Measurements from ENCODE around the gene SOS1.
A peak's percentile ranks its signal among the peaks of the same experiment; 100 is the strongest.

The SOS1 gene

GRCh38 chr2:38947241-38948239 lies 173.3 kb downstream of the SOS1 start (continued):
- peak; percentile 53 for TF ChIP-seq ZNF654 (tag by site-specific recombination; IDR thresholded peaks at IDR 0.05; ENCODE audit: low read depth)
- no peak for TF ChIP-seq ZNF398 (tag by site-specific recombination; IDR thresholded peaks at IDR 0.05)
- TF ChIP-seq SP2 (tag by site-specific recombination; IDR thresholded peaks at IDR 0.05) = no peak
- TF ChIP-seq ZNF175 (tag by site-specific recombination; IDR thresholded peaks at IDR 0.05) = no peak
- TF ChIP-seq ZBTB17 (tag by site-specific recombination; IDR thresholded peaks at IDR 0.05) = peak; percentile 95
- TF ChIP-seq ZIC2 (tag by site-specific recombination; IDR thresholded peaks at IDR 0.05) = peak; percentile 48; the same call in 1 of the 2 replicates
- TF ChIP-seq ZNF600 (tag by site-specific recombination; IDR thresholded peaks at IDR 0.05) = no peak
- peak; percentile 78 for TF ChIP-seq CTCF (tag by site-specific recombination; IDR thresholded peaks at IDR 0.05)
- no peak for TF ChIP-seq ATF2 (tag by site-specific recombination; IDR thresholded peaks at IDR 0.05; ENCODE audit: low read depth)
- TF ChIP-seq ZNF391 (tag by site-specific recombination; IDR thresholded peaks at IDR 0.05; ENCODE audit: borderline replicate concordance, low read depth) = no peak
- TF ChIP-seq ZNF776 (tag by site-specific recombination; IDR thresholded peaks at IDR 0.05; ENCODE audit: borderline replicate concordance) = no peak
- no peak for TF ChIP-seq ZNF18 (tag by site-specific recombination; IDR thresholded peaks at IDR 0.05)
- no peak for TF ChIP-seq ZNF169 (tag by site-specific recombination; IDR thresholded peaks at IDR 0.05)
- TF ChIP-seq TSHZ1 (tag by site-specific recombination; IDR thresholded peaks at IDR 0.05; ENCODE audit: borderline replicate concordance) = no peak
- TF ChIP-seq SCRT2 (tag by site-specific recombination; IDR thresholded peaks at IDR 0.05) = peak; percentile 76
- no peak for TF ChIP-seq ZNF266 (tag by site-specific recombination; IDR thresholded peaks at IDR 0.05; ENCODE audit: low read depth)
- no peak for TF ChIP-seq ZNF350 (tag by site-specific recombination; IDR thresholded peaks at IDR 0.05)
- no peak for TF ChIP-seq OSR2 (tag by site-specific recombination; IDR thresholded peaks at IDR 0.05)
- TF ChIP-seq AEBP2 (tag by site-specific recombination; IDR thresholded peaks at IDR 0.05; ENCODE audit: borderline replicate concordance) = no peak
- no peak for TF ChIP-seq PATZ1 (tag by site-specific recombination; IDR thresholded peaks at IDR 0.05)
- TF ChIP-seq GFI1B (tag by site-specific recombination; IDR thresholded peaks at IDR 0.05) = no peak
